Panc1 (cell line): Measurements from ENCODE around the gene POU2F2. TPM values are rescaled to one million over a fixed set of nuclear protein-coding genes. Genes with fewer than 3 reads are reported as not detected.

Experiments
- ATAC-seq: fragments of 200-7000 bp; cut with Tn5 transposase; 2 replicates; pipeline ENCODE4 v1.9.1; 2020; ENCODE audit warnings: mild to moderate bottlenecking, moderate library complexity
- BruUV-seq: library from RNA; stranded (reverse); fragments of 400-500 nt; replicated peaks from 2 replicates; lab custom pipeline; 2021; lab: Mats Ljungman, UMichigan
- CTCF ChIA-PET: fragments of 300-600 bp; sonication (Branson Sonifier 250); formaldehyde crosslinking; loops from one replicate; lab custom pipeline; 2022; ENCODE audit warnings: antibody characterized with exemption; lab: Charles Lee
- POLR2A ChIA-PET: fragments of 300-600 bp; sonication (Branson Sonifier 250); formaldehyde crosslinking; loops from one replicate; lab custom pipeline; 2022; ENCODE audit warnings: antibody characterized with exemption; lab: Charles Lee
- DNase-seq: peaks from one replicate; pipeline ENCODE4 v3.0.0-alpha.2; 2010; ENCODE audit warnings: low read depth, low spot score
- H3K27ac ChIP-seq: 2 replicates; pipeline ENCODE4 v1.5.1; 2011; ENCODE audit warnings: mild to moderate bottlenecking, low read length, inconsistent platforms
- H3K27me3 ChIP-seq: fragments of 200-500 bp; sonication (Bioruptor generic); 2 replicates; pipeline ENCODE4 v1.6.0; 2014; ENCODE audit warnings: low read length, inconsistent platforms; ENCODE audit not compliant: control insufficient read depth, insufficient read depth
- H3K36me3 ChIP-seq: fragments of 200-500 bp; sonication (Bioruptor generic); 2 replicates; pipeline ENCODE4 v1.5.1; 2014; ENCODE audit warnings: inconsistent platforms, mild to moderate bottlenecking, low read length, moderate library complexity; ENCODE audit not compliant: control insufficient read depth, insufficient read depth
- H3K4me1 ChIP-seq: 2 replicates; pipeline ENCODE4 v1.5.1; 2011; ENCODE audit warnings: inconsistent platforms, mild to moderate bottlenecking, low read length, moderate library complexity; ENCODE audit not compliant: control insufficient read depth, insufficient read depth
- H3K4me3 ChIP-seq, 2 experiments: 2 replicates each; pipeline ENCODE4 v1.5.1; 2011 to 2012; ENCODE audit warnings: low read depth in 2 of 2, low read length in 2 of 2, mild to moderate bottlenecking in 2 of 2, inconsistent platforms in 1 of 2, moderate library complexity in 1 of 2
- H3K9me3 ChIP-seq: fragments of 200-500 bp; sonication (Bioruptor generic); 2 replicates; pipeline ENCODE4 v1.5.1; 2014; ENCODE audit warnings: low read depth, mild to moderate bottlenecking, inconsistent platforms, low read length, moderate library complexity; ENCODE audit not compliant: control insufficient read depth, insufficient read depth
- CTCF ChIP-seq: fragments of 450-650 bp; IDR thresholded peaks from 2 replicates; pipeline ENCODE4 v1.5.1; 2017; ENCODE audit warnings: mild to moderate bottlenecking
- POLR2AphosphoS5 ChIP-seq: IDR thresholded peaks from 2 replicates; pipeline ENCODE4 v1.6.1; 2012; ENCODE audit warnings: mild to moderate bottlenecking, low read depth, low read length, moderate library complexity
- REST ChIP-seq, 2 experiments: IDR thresholded peaks; 2 replicates each; pipeline ENCODE4 v1.6.1; 2011 to 2012; ENCODE audit warnings: low read depth in 2 of 2, control low read depth in 1 of 2, low read length in 1 of 2, mild to moderate bottlenecking in 1 of 2, moderate library complexity in 1 of 2; ENCODE audit not compliant: insufficient read depth in 1 of 2
- SIN3A ChIP-seq: IDR thresholded peaks from 2 replicates; pipeline ENCODE4 v1.6.1; 2012; ENCODE audit warnings: low read depth, mild to moderate bottlenecking, low read length, moderate library complexity, borderline replicate concordance; ENCODE audit not compliant: insufficient read depth
- TCF7L2 ChIP-seq: IDR thresholded peaks from 2 replicates; pipeline ENCODE4 v1.6.1; 2011; ENCODE audit warnings: mild to moderate bottlenecking, low read depth, low read length, inconsistent platforms
- in situ Hi-C: cut with HindIII; loops from 2 replicates; pipeline ENCODE4 v1.10.0; 2016; ENCODE audit warnings: low sequenced_read_pairs, low pct_unique_long_range_greater_than_20kb
- intact Hi-C: fragments of 100-400 bp; cut with micrococcal nuclease; formaldehyde crosslinking; loops from one replicate; pipeline ENCODE4 v1.10.0; 2022; ENCODE audit not compliant: unreplicated experiment
- total RNA-seq: library from RNA; stranded (reverse); gene quantifications from one replicate; pipeline ENCODE4 v1.2.1, GENCODE V29; 2021; ENCODE audit not compliant: unreplicated experiment

POU2F2 gene
- total RNA-seq, 1 experiment from 2014 or later = 0.10 TPM

GRCh38 chr19:42173695-42174094 lies 41.4 kb upstream of the POU2F2 start:
- ATAC-seq (no peak), DNase-seq (no peak)
- in situ Hi-C loops (no loop called here), intact Hi-C loops (no loop called here)
- BruUV-seq = no TSS peak
- TF ChIP-seq SIN3A (no peak), TCF7L2 (no peak), CTCF (no peak), REST (IDR thresholded peaks at IDR 0.05; ENCODE audit: insufficient read depth in 1 of 2, low read depth in 2 of 2, low read length in 1 of 2) (no peak), POLR2AphosphoS5 (no peak)
- H3K9me3 ChIP-seq = no peaks in the 10 kb centered on the region
- POLR2A ChIA-PET = no interaction called here
- no peak overlapping the region for H3K4me3 ChIP-seq
- CTCF ChIA-PET = no interaction called here
- H3K27ac ChIP-seq = no peak overlapping the region
- peaks cover 13% of the 10 kb centered on the region for H3K27me3 ChIP-seq
- no peaks in the 10 kb centered on the region for H3K36me3 ChIP-seq
- no peaks in the 10 kb centered on the region for H3K4me1 ChIP-seq

GRCh38 chr19:42172261-42172660 lies 40.0 kb upstream of the POU2F2 start:
- in situ Hi-C loops = no loop called here
- Histone ChIP-seq H3K4me3 (no peak overlapping the region), H3K27ac (no peak overlapping the region), H3K4me1 (no peaks in the 10 kb centered on the region), H3K36me3 (no peaks in the 10 kb centered on the region), H3K27me3 (peaks cover 3% of the 10 kb centered on the region; the same call in 1 of the 2 replicates), H3K9me3 (no peaks in the 10 kb centered on the region)
- BruUV-seq = no TSS peak
- ATAC-seq = peak; percentile 50
- intact Hi-C loops = no loop called here
- ChIA-PET POLR2A (no interaction called here), CTCF (no interaction called here)
- DNase-seq = no peak
- no peak for TF ChIP-seq SIN3A
- no peak for TF ChIP-seq REST (IDR thresholded peaks at IDR 0.05; ENCODE audit: insufficient read depth in 1 of 2, low read depth in 2 of 2, low read length in 1 of 2)
- no peak for TF ChIP-seq TCF7L2
- TF ChIP-seq CTCF = no peak
- no peak for TF ChIP-seq POLR2AphosphoS5
